Endometrial microvascular endothelial cells (primary cell): Measurements from ENCODE around the gene RAB20. TPM values are rescaled to one million over a fixed set of nuclear protein-coding genes. Genes with fewer than 3 reads are reported as not detected.
"Not testable (repeated sequence)": the region's sequence is repeated elsewhere in the genome, so short reads cannot be mapped to it uniquely, and the experiment has no call there.

Experiments used
- in situ Hi-C: cut with HindIII; loops from 2 replicates; pipeline ENCODE4 v1.10.0; 2017; ENCODE audit warnings: low sequenced_read_pairs, low pct_unique_long_range_greater_than_20kb; ENCODE audit errors: inconsistent ontology term
- total RNA-seq: library from RNA; depleted of rRNA; stranded (reverse); fragments of >200 nt; gene quantifications from one replicate; pipeline ENCODE4 v1.2.3, GENCODE V29; 2015; ENCODE audit errors: inconsistent ontology term

Gene RAB20, protein sequence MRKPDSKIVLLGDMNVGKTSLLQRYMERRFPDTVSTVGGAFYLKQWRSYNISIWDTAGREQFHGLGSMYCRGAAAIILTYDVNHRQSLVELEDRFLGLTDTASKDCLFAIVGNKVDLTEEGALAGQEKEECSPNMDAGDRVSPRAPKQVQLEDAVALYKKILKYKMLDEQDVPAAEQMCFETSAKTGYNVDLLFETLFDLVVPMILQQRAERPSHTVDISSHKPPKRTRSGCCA
- 9.6 TPM for total RNA-seq

DNA sequence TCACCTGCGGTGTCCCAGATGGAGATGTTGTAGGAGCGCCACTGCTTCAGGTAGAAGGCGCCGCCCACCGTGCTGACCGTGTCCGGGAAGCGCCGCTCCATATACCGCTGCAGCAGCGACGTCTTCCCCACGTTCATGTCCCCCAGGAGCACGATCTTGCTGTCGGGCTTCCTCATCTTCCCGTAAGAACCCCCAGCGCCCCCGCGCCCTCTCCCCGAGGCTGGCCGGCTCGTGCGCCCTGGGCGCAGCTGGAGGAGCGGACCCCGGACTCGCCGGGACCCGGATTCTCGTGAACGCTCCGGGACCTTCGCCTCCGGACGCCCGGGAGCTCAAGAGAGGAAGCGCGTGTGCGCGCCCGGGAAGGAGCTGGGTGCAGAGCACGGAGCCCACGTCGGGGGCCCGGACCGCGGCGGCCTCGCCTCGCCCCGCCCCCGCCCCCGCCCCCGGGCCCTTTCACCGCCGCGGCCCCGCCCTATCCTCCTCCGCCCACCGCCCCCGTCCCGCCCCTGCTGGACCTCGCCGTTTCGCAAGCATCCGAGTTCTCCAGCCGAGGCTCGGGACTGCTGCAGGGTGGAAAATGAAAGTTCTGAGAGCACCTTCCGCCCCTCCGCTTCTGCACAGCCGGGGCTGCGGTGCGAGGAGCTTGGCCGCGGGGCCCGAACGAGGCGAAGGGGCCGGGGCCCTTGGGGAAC, at the start of gene RAB20:
Gene RAB20 (minus strand): TSS at position 379 of the 692 bp plus-strand sequence. CDS start 203 bp downstream, at position 176.
- in situ Hi-C loops, result no loop called here

DNA sequence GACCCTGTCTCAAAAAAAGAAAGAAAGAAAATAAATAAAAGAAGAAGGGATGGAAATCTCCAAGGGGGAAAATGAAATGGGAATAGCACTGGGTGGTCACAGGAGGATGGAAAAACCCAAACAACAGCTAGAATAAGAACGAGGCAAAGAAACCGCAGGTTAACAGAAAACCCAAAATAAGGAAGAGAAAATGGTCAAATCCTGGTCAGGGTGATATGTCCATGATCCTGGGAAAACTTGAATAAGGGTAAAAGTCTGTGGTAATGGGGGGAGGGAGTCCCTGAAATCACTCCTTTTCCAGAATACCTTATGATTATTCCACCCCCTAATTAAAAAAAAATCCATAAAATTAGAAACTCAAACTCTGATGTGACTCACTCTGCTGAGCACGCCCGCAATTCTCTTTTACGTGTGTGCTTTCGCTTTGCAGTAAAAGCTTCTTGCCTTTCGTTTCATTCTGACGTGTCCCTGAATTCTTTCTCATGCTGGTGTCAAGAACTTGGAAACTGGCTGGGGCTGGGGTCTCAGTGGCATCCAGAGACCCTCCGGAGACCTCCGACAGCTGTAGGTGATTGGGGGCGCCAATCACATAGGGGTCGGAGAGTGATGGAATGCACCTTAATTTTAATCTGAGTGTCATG, 49.6 kb upstream of the RAB20 start:
- in situ Hi-C loops, result no loop called here

DNA sequence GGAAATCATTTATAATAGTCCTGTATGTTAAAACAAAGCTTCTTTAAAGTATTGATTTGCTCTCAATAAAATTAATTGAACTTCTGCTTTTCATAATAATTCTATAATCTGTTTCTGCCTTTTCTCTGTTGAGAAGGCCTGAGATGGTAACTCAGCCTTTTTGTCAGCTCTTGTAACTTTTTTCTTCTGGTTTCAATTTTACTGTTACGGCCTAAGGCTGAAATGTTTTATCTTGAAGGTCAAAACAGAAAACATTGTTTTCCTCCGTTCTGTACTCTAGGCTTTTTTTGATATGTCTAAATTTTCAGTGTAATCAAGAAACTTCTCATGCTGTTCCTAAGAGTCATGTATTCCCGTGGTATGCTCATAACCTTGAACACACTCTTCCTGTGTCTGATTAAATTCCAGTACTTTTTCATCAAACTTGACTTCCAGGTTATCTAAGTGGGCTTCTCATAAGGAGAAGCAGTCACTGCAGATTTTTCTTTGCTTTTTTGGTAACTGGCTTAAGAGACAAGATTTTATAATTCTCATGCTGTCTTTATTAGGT, 46.2 kb upstream of the RAB20 start:
- in situ Hi-C loops, result no loop called here

DNA sequence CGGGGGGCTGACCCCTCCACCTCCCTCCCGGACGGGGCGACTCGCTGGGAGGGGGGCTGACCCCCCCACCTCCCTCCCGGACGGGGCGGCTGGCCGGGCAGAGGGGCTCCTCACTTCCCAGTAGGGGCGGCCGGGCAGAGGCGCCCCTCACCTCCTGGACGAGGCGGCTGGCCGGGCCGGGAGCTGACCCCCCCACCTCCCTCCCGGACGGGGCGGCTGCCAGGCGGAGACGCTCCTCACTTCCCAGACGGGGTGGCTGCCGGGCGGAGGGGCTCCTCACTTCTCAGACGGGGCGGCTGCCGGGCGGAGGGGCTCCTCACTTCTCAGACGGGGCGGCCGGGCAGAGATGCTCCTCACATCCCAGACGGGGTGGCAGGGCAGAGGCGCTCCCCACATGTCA, 44.8 kb upstream of the RAB20 start:
- in situ Hi-C loops, result not testable (repeated sequence)

DNA sequence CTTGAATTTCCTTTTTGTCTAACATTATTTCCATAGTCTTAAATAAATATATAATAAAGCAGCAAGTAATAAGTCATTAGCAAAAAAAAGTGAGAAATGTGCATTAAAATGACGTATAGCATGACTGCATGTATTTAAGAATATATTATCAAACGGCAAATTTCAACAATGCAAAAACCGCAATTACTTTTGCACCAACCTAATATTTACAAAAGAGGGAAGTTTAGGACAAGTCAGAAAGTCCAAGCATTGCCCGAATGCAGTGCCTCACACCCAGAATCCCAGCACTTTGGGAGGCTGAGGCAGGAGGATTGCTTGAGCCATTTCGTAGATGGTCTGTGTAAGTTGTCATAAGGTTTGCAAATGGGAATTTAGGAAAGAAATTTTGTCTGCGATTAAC, 43.6 kb upstream of the RAB20 start:
- in situ Hi-C loops, result no loop called here

DNA sequence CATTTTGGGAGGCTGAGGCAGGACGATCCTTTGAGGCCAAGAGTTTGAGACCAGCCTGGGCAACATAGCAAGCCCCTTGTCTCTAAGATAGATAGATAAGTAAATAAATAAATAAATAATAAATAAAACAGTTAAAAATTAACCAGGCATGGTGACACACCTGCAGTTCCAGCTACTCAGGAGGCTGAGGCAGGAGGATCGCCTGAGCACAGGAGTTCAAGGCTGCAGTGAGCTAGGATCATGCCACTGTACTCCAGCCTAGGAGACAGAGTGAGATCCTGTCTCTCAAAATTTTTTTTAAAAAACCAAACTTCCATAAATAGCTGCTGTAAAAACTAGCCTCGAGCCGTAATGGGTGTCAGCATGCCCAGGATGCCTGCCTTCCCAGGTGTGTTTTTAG, 39.5 kb upstream of the RAB20 start:
- in situ Hi-C loops, result no loop called here

DNA sequence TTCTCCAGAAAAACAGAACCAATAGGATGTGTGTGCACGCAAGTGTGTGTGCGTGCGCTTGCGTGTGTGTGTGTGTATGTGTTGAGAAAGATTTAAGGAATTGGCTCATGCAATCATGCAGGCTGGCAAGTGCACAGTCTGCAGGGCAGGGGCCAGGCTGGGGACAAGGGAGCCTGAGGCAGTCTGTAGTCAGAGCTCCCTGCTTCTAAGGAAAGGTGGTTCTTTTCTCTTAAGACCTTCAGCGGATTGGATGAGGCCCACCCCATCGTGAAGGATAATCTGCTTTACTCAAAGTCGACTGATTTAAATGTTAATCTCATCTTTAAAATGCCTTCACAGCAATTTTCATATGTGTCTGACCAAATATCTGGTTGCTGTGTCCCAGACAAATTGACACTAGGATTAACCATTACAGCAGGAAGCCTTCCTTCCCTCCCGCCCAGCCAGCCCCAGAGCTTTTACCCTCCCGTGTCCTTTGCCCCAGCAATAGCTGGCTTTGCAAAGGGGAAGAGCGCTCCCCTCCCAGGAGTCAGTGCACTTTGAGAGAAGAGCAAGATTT, 38.8 kb upstream of the RAB20 start:
- in situ Hi-C loops, result no loop called here

DNA sequence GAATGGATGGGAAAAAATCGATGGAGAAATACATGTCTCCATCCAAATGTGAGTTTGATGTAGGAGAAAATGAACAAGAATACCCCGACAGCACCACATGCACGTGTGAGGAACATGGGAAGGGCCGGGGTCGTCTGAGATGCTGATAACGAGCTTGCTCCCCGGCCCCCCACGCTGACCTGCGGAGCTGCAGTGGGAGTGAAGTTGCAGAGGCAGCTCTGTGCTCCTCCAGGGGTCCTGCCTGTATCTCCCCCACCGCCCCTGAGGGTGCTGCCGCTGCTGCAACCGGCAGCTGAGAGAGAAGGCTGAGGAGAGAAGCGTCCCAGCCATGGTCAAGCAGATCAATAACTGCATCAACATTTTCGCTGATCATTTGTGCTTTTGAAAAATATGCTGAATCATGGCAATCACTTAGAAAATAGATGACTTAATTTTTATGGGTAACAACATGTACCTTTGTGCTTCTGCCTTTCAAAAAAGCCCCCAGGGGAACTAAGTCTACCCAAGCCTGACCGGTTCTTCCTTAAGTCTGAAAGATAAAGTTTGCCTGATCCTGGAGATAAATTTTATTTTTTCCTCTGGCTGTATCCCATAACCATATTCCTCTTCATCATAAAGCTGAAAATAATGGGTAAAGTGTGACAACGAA, 35.6 kb upstream of the RAB20 start:
- in situ Hi-C loops, result no loop called here

DNA sequence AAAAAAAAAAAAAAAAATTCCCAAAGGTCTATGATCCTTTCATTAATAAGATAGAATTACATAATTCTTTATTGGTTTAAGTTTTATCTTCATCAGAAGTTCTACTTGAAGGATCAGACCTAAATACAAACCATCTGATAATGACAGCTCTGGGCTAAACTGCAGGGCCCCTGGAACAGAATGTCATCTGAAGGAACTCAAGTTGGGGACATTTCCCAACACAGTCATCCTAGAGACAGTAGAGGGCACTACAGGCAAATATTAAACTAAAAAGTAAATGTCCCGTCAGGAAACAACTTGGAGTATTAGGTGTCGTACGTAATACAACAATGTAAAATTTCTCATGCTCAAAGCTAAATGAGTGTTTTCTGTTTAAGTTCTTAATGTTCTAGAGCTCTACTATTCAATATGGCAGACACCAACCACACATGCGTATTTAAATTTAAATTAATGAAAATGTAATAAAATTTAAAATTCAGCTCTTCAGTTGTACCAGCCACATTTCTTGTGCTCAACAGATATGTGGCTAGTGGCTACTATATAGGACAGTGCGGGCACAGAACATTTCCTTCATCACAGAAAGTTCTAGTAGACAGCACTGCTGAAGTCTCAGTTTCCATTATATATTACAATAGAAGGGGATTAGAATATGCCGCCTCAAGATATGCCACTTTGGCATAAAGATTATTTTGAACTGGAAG, 32.1 kb upstream of the RAB20 start:
- in situ Hi-C loops, result no loop called here

DNA sequence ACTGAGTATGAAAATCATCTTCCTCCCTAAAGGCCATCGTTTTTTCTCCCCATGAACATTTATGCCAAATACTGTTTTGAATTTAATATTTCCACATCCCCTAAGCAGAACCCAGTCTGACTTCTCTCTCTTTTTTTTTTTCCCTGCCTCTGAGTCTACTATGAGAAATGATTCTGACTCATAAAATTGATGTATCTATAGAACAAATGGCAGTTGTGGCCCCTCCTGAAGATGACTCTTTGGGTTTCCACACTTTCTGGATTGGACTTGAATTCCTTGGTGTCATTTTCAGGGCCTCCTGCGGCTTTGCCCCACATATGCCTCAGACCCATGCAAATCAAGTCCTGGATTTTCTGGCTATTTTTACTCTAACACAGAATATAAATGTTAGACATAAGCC, 31.1 kb upstream of the RAB20 start:
- in situ Hi-C loops, result no loop called here

DNA sequence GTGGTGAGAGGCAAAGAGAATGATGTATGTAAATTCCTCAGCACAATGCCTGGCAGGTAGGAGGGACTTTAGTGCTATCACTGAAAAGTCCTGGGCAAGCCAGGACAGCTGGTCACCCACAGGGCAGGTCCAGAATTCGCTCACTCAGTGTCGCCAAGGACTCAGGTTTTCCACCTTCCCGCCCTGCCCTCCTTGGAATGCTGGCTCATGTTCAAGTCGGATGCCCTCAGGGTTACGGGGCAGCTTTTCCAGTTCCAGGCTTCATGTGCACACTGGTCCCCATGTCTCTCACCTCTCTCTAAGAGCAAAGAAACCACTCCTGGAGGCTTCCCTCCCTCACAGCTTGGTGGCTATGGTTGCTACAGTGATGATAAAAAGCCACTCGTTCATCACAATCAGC, 29.1 kb upstream of the RAB20 start:
- in situ Hi-C loops, result no loop called here

DNA sequence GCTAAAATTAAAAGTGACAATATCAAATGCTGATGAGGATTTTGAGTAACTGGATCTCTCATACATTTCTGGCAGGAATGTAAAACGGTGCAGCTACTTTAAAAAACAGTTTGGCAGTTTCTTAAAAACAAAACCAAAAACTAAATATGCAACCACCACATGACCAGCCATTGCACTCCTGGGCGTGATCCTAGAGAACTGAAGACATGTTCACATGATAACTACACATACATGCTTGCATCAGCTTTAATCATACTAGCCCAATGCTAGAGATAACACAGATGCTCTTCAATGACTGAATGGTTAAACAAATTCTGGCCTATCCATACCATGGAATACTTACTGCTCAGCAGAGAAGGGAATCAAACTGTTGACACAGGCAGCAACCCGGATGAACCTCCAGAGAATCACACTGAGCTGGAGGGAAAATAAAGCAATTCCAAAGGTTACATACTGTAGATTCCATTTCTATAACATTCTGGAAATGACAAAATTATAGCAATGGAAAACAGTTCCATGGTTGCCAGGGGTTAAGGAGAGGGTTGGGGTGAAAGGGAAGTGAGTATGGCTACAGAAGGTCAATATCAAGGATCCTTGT, 28.4 kb upstream of the RAB20 start:
- in situ Hi-C loops, result no loop called here

DNA sequence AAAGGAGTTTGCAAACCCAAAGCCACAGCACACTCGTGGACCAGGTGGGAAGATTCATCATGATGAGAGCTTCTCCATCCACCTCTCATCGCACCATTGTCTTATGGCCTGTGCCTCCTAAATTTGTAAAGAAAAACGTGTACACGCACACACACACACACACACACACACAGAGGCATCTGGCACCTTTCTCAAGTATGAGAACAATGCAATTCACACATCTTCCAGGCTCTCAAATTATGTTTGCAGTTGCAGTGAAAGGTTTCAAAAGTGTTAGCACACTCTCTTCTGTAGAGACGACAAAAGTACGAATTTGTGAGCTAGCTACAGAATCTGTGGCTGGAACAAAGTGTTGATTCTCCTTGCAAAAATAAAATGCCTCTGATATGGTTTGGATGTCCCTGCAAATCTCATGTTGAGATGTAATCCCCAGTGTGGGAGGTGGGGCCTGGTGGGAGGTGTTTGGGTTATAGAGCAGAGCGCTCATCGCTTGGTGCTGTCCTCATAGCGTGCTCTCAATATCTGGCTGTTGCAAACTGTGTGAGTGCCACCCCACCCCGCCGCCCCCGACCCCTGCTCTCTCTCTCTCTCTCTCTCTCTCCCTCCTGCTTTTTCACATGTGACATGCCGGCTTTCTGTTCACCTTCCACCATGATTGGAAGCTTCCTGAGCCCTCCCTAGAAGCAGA, 21.8 kb upstream of the RAB20 start:
- in situ Hi-C loops, result no loop called here

DNA sequence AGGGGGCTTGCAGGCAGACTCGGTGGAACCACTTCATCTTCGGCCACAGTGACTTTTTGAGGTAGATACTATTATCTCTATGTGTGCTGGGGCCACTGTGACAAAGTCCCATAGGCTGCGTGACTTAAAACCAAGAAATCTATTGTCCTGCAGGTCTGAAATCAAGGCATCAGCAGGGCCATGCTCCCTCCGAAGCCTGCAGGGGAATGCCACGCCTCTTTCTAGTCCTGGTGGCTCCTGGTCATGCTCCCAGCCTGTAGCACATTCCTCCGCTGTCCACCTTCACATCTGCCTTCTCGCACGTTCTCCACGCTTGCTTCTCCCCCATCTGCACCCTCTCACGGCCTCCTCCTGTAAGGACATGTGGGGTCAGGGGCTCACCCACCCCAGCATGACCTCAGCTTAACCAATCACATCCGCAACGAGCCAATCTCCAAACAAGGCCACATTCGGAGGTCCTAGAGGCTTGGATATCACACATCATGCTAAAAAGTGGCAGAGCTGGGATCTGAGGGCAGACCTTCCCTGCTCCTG, 21.0 kb upstream of the RAB20 start:
- in situ Hi-C loops, result no loop called here

DNA sequence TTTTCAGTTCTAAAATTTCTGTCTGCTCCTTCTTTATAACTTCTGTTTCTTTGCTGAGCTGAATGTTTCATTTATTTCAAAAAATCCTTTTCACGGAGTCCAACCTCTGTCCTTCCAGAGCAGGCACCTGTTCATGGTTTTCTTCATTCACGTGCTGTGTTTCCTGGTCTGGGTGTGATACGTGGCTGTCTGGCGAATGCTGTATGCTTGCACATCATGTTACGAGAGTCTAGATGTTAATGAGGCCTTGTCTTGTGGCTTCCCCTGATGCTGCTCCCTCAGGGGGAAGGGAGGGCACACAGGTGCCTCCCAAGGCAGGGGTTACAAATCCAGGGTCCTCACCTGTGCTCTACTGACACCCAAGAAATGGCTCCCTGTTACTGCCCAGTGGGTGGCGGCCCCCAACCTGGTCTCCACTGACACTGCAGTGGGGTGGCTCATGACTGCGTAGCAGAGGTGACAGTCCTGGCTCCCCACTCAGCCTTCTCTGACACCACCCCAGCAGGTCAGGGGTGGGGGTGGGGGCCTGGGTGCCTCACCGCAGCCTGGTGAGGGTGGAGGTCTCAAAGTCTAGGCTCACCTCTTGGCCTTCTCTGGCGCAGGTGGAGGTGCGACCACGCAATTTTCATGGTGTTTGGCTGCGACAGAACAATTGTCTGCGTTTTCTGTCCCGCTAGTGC, 20.1 kb upstream of the RAB20 start:
- in situ Hi-C loops, result no loop called here

DNA sequence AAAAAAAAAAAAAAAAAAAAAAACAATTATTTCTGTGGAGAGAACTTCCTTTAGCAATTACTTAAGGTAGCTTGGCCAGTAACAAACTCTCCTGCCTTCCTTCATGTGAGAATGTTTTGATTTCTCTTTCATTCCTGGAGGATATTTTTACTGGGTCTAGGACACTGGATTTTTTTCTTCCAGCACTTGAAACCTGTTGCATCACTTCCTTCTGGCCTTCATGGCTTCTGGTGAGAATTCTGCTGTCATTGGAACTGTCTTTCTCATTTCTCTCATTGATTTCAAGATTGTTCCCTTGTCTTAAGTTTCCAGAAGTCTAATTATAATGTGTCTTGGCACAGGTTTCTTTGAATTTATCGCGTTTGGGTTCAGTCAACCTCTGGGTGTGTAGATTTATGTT, 19.3 kb upstream of the RAB20 start:
- in situ Hi-C loops, result no loop called here

DNA sequence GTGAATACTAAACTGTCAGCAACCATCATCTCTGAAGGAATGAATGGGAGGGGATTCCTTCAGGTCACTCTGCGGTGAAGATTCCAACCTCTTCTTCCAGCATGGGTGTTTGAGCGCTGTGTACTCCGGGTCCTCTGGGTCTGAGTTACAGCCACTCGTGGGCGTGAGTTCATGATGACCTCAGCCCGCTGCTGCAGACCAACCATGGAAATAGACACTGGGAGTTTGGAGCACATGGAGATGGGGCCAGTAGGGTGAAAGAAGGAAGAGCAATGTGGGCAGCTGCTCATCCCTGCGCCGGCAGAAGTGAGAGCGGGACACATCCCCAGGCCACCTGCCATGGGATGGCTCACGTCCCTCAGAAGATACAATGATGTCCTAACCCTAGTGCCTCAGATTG, 16.8 kb upstream of the RAB20 start:
- in situ Hi-C loops, result no loop called here
